MM.1S (cell line): ENCODE results near the gene METTL1.

ENCODE experiments used
- CTCF ChIP-seq: fragments of 300-600 bp; sonication (generic); IDR thresholded peaks from 2 replicates; pipeline ENCODE4 v1.5.1; 2016; ENCODE audit warnings: antibody characterized with exemption, low read length, mixed read lengths
- EZH2 ChIP-seq: fragments of 300-600 bp; sonication (generic); optimal IDR thresholded peaks from 2 replicates; pipeline ENCODE3; 2017; ENCODE audit warnings: low read depth, mild to moderate bottlenecking, antibody characterized with exemption, low read length, mixed read lengths

DNA sequence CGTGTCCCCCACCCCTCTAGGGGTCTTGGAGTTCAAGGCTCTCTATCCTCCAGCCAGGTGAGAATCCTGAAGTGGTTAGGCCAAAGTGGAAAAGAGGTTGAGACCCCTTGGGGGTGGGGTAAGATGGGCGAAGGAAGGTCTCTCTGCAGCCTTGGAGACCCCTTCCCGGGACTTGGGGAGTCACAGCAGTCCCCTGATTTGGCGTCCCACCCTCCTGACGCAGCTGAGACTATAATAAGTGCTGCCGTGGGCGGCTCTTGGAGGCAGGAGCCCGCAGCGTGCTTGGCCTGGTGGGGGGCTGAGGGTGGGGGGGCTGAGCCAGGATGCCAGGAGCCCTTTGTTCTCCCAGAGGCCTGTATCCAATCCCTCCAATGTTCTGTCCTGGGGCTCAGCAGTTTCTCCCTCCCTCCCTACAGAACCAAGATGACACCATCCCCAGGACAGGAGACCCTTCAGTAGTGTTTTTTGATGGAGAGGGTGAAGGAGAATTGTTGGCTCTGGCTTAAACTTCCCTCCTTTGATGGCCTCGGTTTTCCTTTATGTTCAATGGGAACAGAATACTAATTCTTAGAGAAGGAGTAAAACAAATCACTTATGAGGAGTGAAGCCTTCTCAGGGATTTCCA, 31.9 kb downstream of the METTL1 start:
- TF ChIP-seq CTCF, result no peak
- no peak for TF ChIP-seq EZH2
